H1 (cell line): ENCODE measurements around the gene ZNF777. TPM values are rescaled to one million over a fixed set of nuclear protein-coding genes. Genes with fewer than 3 reads are reported as not detected.

ENCODE experiments used
- BRCA1 ChIP-seq: IDR thresholded peaks from 2 replicates; pipeline ENCODE4 v1.6.1; 2012; ENCODE audit warnings: low read depth, low read length, improper control_type of control experiment
- CTCF ChIP-seq, 3 experiments: IDR thresholded peaks; 1 replicate in 2 of 3; 2 replicates in 1 of 3; pipeline versions ENCODE4 v1.5.1 to v1.6.1; 2011; ENCODE audit warnings: low read length in 3 of 3, mild to moderate bottlenecking in 3 of 3, inconsistent platforms in 2 of 3, low read depth in 1 of 3, moderate library complexity in 1 of 3; ENCODE audit not compliant: insufficient read depth in 1 of 3; ENCODE audit errors: control extremely low read depth in 1 of 3
- POLR2A ChIP-seq, 2 experiments: IDR thresholded peaks; 1 replicate in 1 of 2; 2 replicates in 1 of 2; pipeline ENCODE4 v1.6.1; 2011; ENCODE audit warnings: low read depth in 2 of 2, low read length in 2 of 2, mild to moderate bottlenecking in 2 of 2; ENCODE audit errors: control extremely low read depth in 1 of 2
- SRF ChIP-seq: IDR thresholded peaks from 2 replicates; pipeline ENCODE4 v1.6.1; 2011; ENCODE audit warnings: mild to moderate bottlenecking, low read depth, low read length, moderate library complexity
- TAF1 ChIP-seq: IDR thresholded peaks from 2 replicates; pipeline ENCODE4 v1.6.1; 2011; ENCODE audit warnings: mild to moderate bottlenecking, low read depth, low read length
- polyA plus RNA-seq, 7 experiments: library from polyadenylated mRNA; depleted of rRNA in 3 of 7; stranded (reverse) in 5 of 7; unstranded in 2 of 7; fragments of >200 nt in 5 of 7; fragments of 200-250 nt in 2 of 7; gene quantifications; 1 replicate in 5 of 7; 2 replicates in 1 of 7; 4 replicates in 1 of 7; pipeline versions ENCODE4 v1.2.1 to v1.2.3, GENCODE V29; 2011 to 2013; ENCODE audit warnings: missing spikeins in 2 of 7, mixed read lengths in 2 of 7
- total RNA-seq: library from RNA; stranded (reverse); fragmentation: NEBNext Ultra II Directional; extraction: Animal tissue kit (Norgen Biotek cat#: 25700); gene quantifications from 2 replicates; pipeline ENCODE4 v1.2.1, GENCODE V29; 2021

Gene ZNF777
- total and polyA plus RNA-seq, 2 of the 8 experiments (the other 6 are each of a cell fraction or from before 2014, with no cell fraction given), result 8.0 to 10.1 TPM

GRCh38 chr7:149500201-149500600 lies 39.3 kb upstream of the ZNF777 start (continued):
- no peak for TF ChIP-seq CTCF (IDR thresholded peaks at IDR 0.05; ENCODE audit: control extremely low read depth in 1 of 3, insufficient read depth in 1 of 3, low read depth in 1 of 3, low read length in 3 of 3)
- no peak for TF ChIP-seq TAF1
- TF ChIP-seq BRCA1, result no peak
- TF ChIP-seq SRF, result no peak
- no peak for TF ChIP-seq POLR2A (IDR thresholded peaks at IDR 0.05; ENCODE audit: control extremely low read depth in 1 of 2, low read depth in 2 of 2, low read length in 2 of 2)
